H9 (cell line): ENCODE measurements around the gene NRROS. TPM values are rescaled to one million over a fixed set of nuclear protein-coding genes. Genes with fewer than 3 reads are reported as not detected.

Experiments
- DNase-seq: peaks from one replicate; pipeline ENCODE4 v3.0.0-alpha.2; 2017
- H2AFZ ChIP-seq: one replicate; pipeline ENCODE4 v1.6.1; 2013; ENCODE audit warnings: mild to moderate bottlenecking, low read length, control low read depth, moderate library complexity
- H2AK5ac ChIP-seq: 2 replicates; pipeline ENCODE4 v1.6.1; 2013; ENCODE audit warnings: low read length, control low read depth, mixed read lengths; ENCODE audit not compliant: insufficient read length
- H2BK120ac ChIP-seq: one replicate; pipeline ENCODE4 v1.6.1; 2013; ENCODE audit warnings: low read depth, mild to moderate bottlenecking, low read length, control low read depth, inconsistent platforms; ENCODE audit not compliant: poor library complexity, severe bottlenecking
- H2BK12ac ChIP-seq: 2 replicates; pipeline ENCODE4 v1.6.1; 2013; ENCODE audit warnings: low read length, control low read depth, mixed read lengths, low read depth; ENCODE audit not compliant: insufficient read length
- H2BK15ac ChIP-seq: 2 replicates; pipeline ENCODE4 v1.6.1; 2013; ENCODE audit warnings: low read depth, low read length, control low read depth
- H2BK20ac ChIP-seq: one replicate; pipeline ENCODE4 v1.6.1; 2013; ENCODE audit warnings: low read depth, mild to moderate bottlenecking, low read length, control low read depth, inconsistent platforms; ENCODE audit not compliant: poor library complexity, severe bottlenecking
- H2BK5ac ChIP-seq: 2 replicates; pipeline ENCODE4 v1.6.1; 2013; ENCODE audit warnings: low read length, control low read depth, mixed read lengths; ENCODE audit not compliant: insufficient read length
- H3K14ac ChIP-seq: 2 replicates; pipeline ENCODE4 v1.6.1; 2013; ENCODE audit warnings: low read length, control low read depth; ENCODE audit not compliant: insufficient read depth
- H3K18ac ChIP-seq: 2 replicates; pipeline ENCODE4 v1.6.1; 2013; ENCODE audit warnings: low read depth, mild to moderate bottlenecking, mixed read lengths, low read length, control low read depth; ENCODE audit not compliant: insufficient read length
- H3K23ac ChIP-seq: 2 replicates; pipeline ENCODE4 v1.6.1; 2013; ENCODE audit warnings: low read length, control low read depth, mixed read lengths, low read depth; ENCODE audit not compliant: insufficient read length
- H3K23me2 ChIP-seq: 2 replicates; pipeline ENCODE4 v1.6.1; 2013; ENCODE audit warnings: low read depth, mild to moderate bottlenecking, mixed read lengths, low read length, control low read depth; ENCODE audit not compliant: insufficient read length, poor library complexity, severe bottlenecking
- H3K27ac ChIP-seq: 2 replicates; pipeline ENCODE4 v1.5.1; 2013; ENCODE audit warnings: low read length, control low read depth, mixed read lengths, low read depth; ENCODE audit not compliant: insufficient read length
- H3K27me3 ChIP-seq: 2 replicates; pipeline ENCODE4 v1.6.1; 2013; ENCODE audit warnings: low read length, control low read depth, inconsistent platforms; ENCODE audit not compliant: insufficient read depth
- H3K4ac ChIP-seq: 2 replicates; pipeline ENCODE4 v1.6.1; 2013; ENCODE audit warnings: low read depth, mild to moderate bottlenecking, control low read depth, inconsistent platforms, low read length, moderate library complexity
- H3K4me1 ChIP-seq: 2 replicates; pipeline ENCODE4 v1.6.1; 2013; ENCODE audit warnings: low read length, control low read depth, inconsistent platforms; ENCODE audit not compliant: insufficient read depth
- H3K4me2 ChIP-seq: 2 replicates; pipeline ENCODE4 v1.6.1; 2013; ENCODE audit warnings: low read length, control low read depth, mixed read lengths; ENCODE audit not compliant: insufficient read length, insufficient read depth
- H3K56ac ChIP-seq: 2 replicates; pipeline ENCODE4 v1.6.1; 2013; ENCODE audit warnings: low read depth, mild to moderate bottlenecking, mixed read lengths, low read length, control low read depth; ENCODE audit not compliant: insufficient read length
- H3K79me1 ChIP-seq: 2 replicates; pipeline ENCODE4 v1.6.1; 2013; ENCODE audit warnings: low read depth, mild to moderate bottlenecking, moderate library complexity, low read length, control low read depth, inconsistent platforms; ENCODE audit not compliant: insufficient read depth, poor library complexity, severe bottlenecking
- H3K79me2 ChIP-seq: 2 replicates; pipeline ENCODE4 v1.6.1; 2013; ENCODE audit warnings: low read length, control low read depth, inconsistent platforms; ENCODE audit not compliant: insufficient read depth
- H3K9ac ChIP-seq: 2 replicates; pipeline ENCODE4 v1.6.1; 2013; ENCODE audit warnings: low read length, control low read depth, mixed read lengths; ENCODE audit not compliant: insufficient read length; ENCODE audit errors: extremely low read depth
- H3K9me3 ChIP-seq: one replicate; pipeline ENCODE4 v1.6.1; 2013; ENCODE audit warnings: low read depth, low read length, inconsistent platforms; ENCODE audit not compliant: control insufficient read depth
- H3T11ph ChIP-seq: one replicate; pipeline ENCODE4 v1.6.1; 2013; ENCODE audit warnings: mild to moderate bottlenecking, low read length, control low read depth, inconsistent platforms
- H4K20me1 ChIP-seq: one replicate; pipeline ENCODE4 v1.6.1; 2013; ENCODE audit not compliant: control insufficient read depth, insufficient read length, insufficient read depth
- H4K5ac ChIP-seq: 2 replicates; pipeline ENCODE4 v1.6.1; 2013; ENCODE audit warnings: low read depth, mild to moderate bottlenecking, mixed read lengths, low read length, control low read depth; ENCODE audit not compliant: insufficient read length
- H4K8ac ChIP-seq: replicated peaks from 2 replicates; pipeline ENCODE4 v1.6.1; 2013; ENCODE audit warnings: low read length, control low read depth, mixed read lengths, low read depth; ENCODE audit not compliant: insufficient read length
- H4K91ac ChIP-seq: 2 replicates; pipeline ENCODE4 v1.6.1; 2013; ENCODE audit warnings: low read depth, mild to moderate bottlenecking, moderate library complexity, mixed read lengths, low read length, control low read depth; ENCODE audit not compliant: insufficient read length
- H3K27ac Mint-ChIP-seq, 3 experiments: 2 replicates in 2 of 3; 3 replicates in 1 of 3; pipeline ENCODE4 v1.8.0; 2020 to 2021; ENCODE audit warnings: mixed read lengths in 3 of 3, mild to moderate bottlenecking in 1 of 3, moderate library complexity in 1 of 3
- H3K27me3 Mint-ChIP-seq: 2 replicates; pipeline ENCODE4 v1.8.0; 2021; ENCODE audit warnings: low read depth, mild to moderate bottlenecking, moderate library complexity, mixed read lengths
- H3K36me3 Mint-ChIP-seq, 3 experiments: 2 replicates in 2 of 3; 3 replicates in 1 of 3; pipeline ENCODE4 v1.8.0; 2020 to 2021; ENCODE audit warnings: low read depth in 3 of 3, mixed read lengths in 3 of 3; ENCODE audit not compliant: insufficient read depth in 1 of 3
- H3K4me1 Mint-ChIP-seq, 2 experiments: 2 replicates each; pipeline ENCODE4 v1.8.0; 2020; ENCODE audit warnings: mixed read lengths in 2 of 2
- H3K4me3 Mint-ChIP-seq, 2 experiments: 2 replicates in 1 of 2; 3 replicates in 1 of 2; pipeline ENCODE4 v1.8.0; 2020 to 2021; ENCODE audit warnings: mild to moderate bottlenecking in 2 of 2, mixed read lengths in 2 of 2, moderate library complexity in 1 of 2
- H3K9me3 Mint-ChIP-seq, 2 experiments: 2 replicates in 1 of 2; 3 replicates in 1 of 2; pipeline ENCODE4 v1.8.0; 2020; ENCODE audit warnings: mild to moderate bottlenecking in 2 of 2, mixed read lengths in 2 of 2, moderate library complexity in 1 of 2
- WGBS: extraction: QIAGEN DNeasy Blood & Tissue Kit; methylation state at CpG from one replicate; pipeline ENCODE4 v1.1.7; 2013; ENCODE audit warnings: missing lambda C conversion rate, low lambda C conversion rate, mixed read lengths; ENCODE audit not compliant: insufficient read length; ENCODE audit errors: extremely low coverage; 5-methylcytosine and 5-hydroxymethylcytosine counted together
- total RNA-seq: library from RNA; stranded (reverse); gene quantifications from 2 replicates; pipeline ENCODE4 v1.2.1, GENCODE V29; 2021
- TF ChIP-seq, protein P1 (sequence below): fragments of 200-600 bp; sonication (generic); conservative IDR thresholded peaks from 3 replicates; pipeline ENCODE4 v1.8.0; 2021; ENCODE audit warnings: antibody characterized with exemption, mild to moderate bottlenecking

NRROS gene
- total RNA-seq, 1 experiment from 2014 or later = 4.0 TPM

DNA sequence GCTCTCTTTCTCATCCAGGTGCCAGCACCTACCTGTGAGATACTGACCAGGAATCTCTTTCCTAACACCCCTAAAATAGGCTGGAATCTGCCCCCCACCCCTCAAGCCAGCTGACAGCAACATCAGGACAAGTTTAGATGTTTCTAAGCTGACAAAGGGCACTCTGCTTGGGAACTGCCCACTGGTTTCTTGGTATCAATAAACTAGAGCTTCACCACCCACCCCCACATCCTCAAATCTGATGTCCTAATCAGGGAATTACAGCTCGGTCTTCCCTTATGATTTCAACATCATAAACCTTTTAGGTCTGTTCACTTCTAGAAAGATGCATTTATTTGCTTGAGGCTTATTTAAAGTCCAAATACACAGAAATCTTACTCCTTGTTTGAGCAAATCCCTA is 37.9 kb downstream of the NRROS start:
- TF ChIP-seq, protein P1, sequence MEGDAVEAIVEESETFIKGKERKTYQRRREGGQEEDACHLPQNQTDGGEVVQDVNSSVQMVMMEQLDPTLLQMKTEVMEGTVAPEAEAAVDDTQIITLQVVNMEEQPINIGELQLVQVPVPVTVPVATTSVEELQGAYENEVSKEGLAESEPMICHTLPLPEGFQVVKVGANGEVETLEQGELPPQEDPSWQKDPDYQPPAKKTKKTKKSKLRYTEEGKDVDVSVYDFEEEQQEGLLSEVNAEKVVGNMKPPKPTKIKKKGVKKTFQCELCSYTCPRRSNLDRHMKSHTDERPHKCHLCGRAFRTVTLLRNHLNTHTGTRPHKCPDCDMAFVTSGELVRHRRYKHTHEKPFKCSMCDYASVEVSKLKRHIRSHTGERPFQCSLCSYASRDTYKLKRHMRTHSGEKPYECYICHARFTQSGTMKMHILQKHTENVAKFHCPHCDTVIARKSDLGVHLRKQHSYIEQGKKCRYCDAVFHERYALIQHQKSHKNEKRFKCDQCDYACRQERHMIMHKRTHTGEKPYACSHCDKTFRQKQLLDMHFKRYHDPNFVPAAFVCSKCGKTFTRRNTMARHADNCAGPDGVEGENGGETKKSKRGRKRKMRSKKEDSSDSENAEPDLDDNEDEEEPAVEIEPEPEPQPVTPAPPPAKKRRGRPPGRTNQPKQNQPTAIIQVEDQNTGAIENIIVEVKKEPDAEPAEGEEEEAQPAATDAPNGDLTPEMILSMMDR = no peak
- no peak overlapping the region for H3K14ac ChIP-seq
- H3K23me2 ChIP-seq = no peaks in the 10 kb centered on the region
- H2BK5ac ChIP-seq = no peak overlapping the region
- no peak overlapping the region for H3K4me2 ChIP-seq
- H3K27ac Mint-ChIP-seq = no peak overlapping the region
- no peak overlapping the region for H2BK120ac ChIP-seq
- no peak overlapping the region for H4K91ac ChIP-seq
- no CpG with 5 or more reads among the region's 1 CpG for WGBS
- H3K36me3 Mint-ChIP-seq = peaks cover 0 to 5% (median 0%) of the 10 kb centered on the region in 3 experiments; a peak in 3 of 7 replicates
- no peak overlapping the region for H3K9ac ChIP-seq
- H3T11ph ChIP-seq = no peak overlapping the region
- H2AFZ ChIP-seq = no peak overlapping the region
- H3K4me1 Mint-ChIP-seq = peaks cover 9 to 16% of the 10 kb centered on the region in 2 experiments; a peak in 3 of 4 replicates
- no peak overlapping the region for H3K27ac ChIP-seq
- H3K27me3 Mint-ChIP-seq = no peaks in the 10 kb centered on the region
- H3K4me3 Mint-ChIP-seq = no peak overlapping the region
- H3K4me1 ChIP-seq = no peaks in the 10 kb centered on the region
- no peak overlapping the region for H3K23ac ChIP-seq
- H2BK15ac ChIP-seq = no peak overlapping the region
- no peak overlapping the region for H2AK5ac ChIP-seq
- H3K18ac ChIP-seq = no peak overlapping the region
- no peaks in the 10 kb centered on the region for H3K79me1 ChIP-seq
- peaks cover 0 to 4% of the 10 kb centered on the region in 2 experiments; a peak in 1 of 5 replicates for H3K9me3 Mint-ChIP-seq
- H2BK20ac ChIP-seq = no peak overlapping the region
- H2BK12ac ChIP-seq = no peak overlapping the region
- no peaks in the 10 kb centered on the region for H3K79me2 ChIP-seq
- H4K20me1 ChIP-seq = no peaks in the 10 kb centered on the region
- H3K9me3 ChIP-seq = no peaks in the 10 kb centered on the region
- no peak overlapping the region for H3K56ac ChIP-seq
- H4K5ac ChIP-seq = no peak overlapping the region
- no peak overlapping the region for H3K4ac ChIP-seq
- DNase-seq = no peak
- no peak overlapping the region for H4K8ac ChIP-seq
- H3K27me3 ChIP-seq = no peaks in the 10 kb centered on the region
